ENCODE data around the gene DUT.

DNA sequence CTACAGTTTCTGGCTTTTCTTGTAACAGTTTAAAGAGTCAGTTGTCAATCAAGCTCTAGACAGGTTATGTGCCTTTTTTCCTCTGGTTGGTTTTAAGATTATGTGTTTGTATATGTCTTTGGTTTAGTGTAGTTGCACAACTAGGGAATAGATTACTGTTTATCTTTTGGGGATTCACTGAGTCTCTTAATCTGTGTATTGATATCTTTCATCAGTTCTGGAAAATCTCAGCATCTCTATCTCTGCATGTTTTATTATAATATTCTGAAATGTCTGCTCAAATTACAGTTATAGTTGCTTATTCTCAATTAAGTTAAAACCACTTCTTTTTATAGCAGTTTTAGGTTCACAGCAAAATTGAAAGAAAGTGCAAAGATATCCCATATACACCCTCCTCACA, 14.3 kb downstream of the DUT start:
- TF ChIP-seq, protein P1, sequence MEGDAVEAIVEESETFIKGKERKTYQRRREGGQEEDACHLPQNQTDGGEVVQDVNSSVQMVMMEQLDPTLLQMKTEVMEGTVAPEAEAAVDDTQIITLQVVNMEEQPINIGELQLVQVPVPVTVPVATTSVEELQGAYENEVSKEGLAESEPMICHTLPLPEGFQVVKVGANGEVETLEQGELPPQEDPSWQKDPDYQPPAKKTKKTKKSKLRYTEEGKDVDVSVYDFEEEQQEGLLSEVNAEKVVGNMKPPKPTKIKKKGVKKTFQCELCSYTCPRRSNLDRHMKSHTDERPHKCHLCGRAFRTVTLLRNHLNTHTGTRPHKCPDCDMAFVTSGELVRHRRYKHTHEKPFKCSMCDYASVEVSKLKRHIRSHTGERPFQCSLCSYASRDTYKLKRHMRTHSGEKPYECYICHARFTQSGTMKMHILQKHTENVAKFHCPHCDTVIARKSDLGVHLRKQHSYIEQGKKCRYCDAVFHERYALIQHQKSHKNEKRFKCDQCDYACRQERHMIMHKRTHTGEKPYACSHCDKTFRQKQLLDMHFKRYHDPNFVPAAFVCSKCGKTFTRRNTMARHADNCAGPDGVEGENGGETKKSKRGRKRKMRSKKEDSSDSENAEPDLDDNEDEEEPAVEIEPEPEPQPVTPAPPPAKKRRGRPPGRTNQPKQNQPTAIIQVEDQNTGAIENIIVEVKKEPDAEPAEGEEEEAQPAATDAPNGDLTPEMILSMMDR (IDR thresholded peaks at IDR 0.05; ENCODE audit: insufficient read depth, low read length, poor library complexity, severe bottlenecking): no peak
- TF ChIP-seq EZH2phosphoT487 (conservative IDR thresholded peaks at IDR 0.05; ENCODE audit: low read length): no peak
